Skeletal muscle tissue (tissue), 4 donors: ENCODE results near the gene DLG2. TPM values are rescaled to one million over a fixed set of nuclear protein-coding genes. Genes with fewer than 3 reads are reported as not detected.
A peak's percentile ranks its signal among the peaks of the same experiment; 100 is the strongest.

Experiments used
- H3K27ac ChIP-seq: one replicate; pipeline ENCODE4 v1.7.0; 2013; ENCODE audit warnings: mild to moderate bottlenecking, low read depth, low read length, inconsistent platforms
- H3K27me3 ChIP-seq, 3 donors: one replicate each; pipeline ENCODE4 v1.7.0; 2013; ENCODE audit warnings: low read length in 3 of 3; ENCODE audit not compliant: control insufficient read depth in 3 of 3, insufficient read depth in 3 of 3
- H3K36me3 ChIP-seq, 3 donors: one replicate each; pipeline ENCODE4 v1.7.0; 2013; ENCODE audit warnings: low read length in 3 of 3; ENCODE audit not compliant: control insufficient read depth in 3 of 3, insufficient read depth in 3 of 3
- H3K4me1 ChIP-seq, 3 donors: one replicate each; pipeline ENCODE4 v1.7.0; 2013; ENCODE audit warnings: low read length in 3 of 3, mild to moderate bottlenecking in 3 of 3; ENCODE audit not compliant: control insufficient read depth in 3 of 3, insufficient read depth in 3 of 3
- H3K4me3 ChIP-seq, 3 donors: one replicate each; pipeline ENCODE4 v1.7.0; 2013; ENCODE audit warnings: low read length in 3 of 3
- H3K9ac ChIP-seq, 3 donors: one replicate each; pipeline ENCODE4 v1.7.0; 2013; ENCODE audit warnings: low read length in 3 of 3, mild to moderate bottlenecking in 3 of 3, moderate library complexity in 2 of 3, low read depth in 1 of 3
- H3K9me3 ChIP-seq, 3 donors: one replicate each; pipeline ENCODE4 v1.7.0; 2013; ENCODE audit warnings: low read length in 3 of 3; ENCODE audit not compliant: control insufficient read depth in 3 of 3
- total RNA-seq: library from RNA; depleted of rRNA; stranded (reverse); fragments of >200 nt; gene quantifications from one replicate; pipeline ENCODE4 v1.2.3, GENCODE V29; 2014
- donor health status: Osteomylitis.

Gene DLG2
- total RNA-seq, 1 donor from 2014 or later, result 18.3 TPM

DNA sequence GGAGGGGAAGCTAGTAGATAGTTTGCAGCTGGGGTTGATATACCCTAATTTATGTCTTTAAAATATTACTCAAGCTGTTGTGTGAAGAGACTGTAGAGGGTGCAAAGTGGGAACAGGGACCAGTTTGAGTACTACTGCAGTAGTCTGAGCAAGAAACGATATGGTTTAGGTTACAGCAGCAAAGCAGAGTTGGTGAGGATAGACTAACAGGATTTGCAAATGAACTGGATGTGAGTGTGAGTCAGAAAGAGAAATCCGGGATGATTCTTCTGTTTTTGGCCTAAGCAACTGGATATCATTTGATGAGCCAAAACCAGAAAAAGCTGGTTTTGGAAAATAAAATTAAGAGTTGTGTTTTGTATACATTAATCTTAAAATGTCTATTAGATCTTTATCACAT, 1591.5 kb downstream of the DLG2 start:
- H3K36me3 ChIP-seq, result no peaks in the 10 kb centered on the region
- no peak overlapping the region for H3K4me3 ChIP-seq
- no peaks in the 10 kb centered on the region for H3K9me3 ChIP-seq
- no peaks in the 10 kb centered on the region for H3K27me3 ChIP-seq
- no peak overlapping the region for H3K9ac ChIP-seq
- H3K27ac ChIP-seq, result no peak overlapping the region
- no peaks in the 10 kb centered on the region for H3K4me1 ChIP-seq

DNA sequence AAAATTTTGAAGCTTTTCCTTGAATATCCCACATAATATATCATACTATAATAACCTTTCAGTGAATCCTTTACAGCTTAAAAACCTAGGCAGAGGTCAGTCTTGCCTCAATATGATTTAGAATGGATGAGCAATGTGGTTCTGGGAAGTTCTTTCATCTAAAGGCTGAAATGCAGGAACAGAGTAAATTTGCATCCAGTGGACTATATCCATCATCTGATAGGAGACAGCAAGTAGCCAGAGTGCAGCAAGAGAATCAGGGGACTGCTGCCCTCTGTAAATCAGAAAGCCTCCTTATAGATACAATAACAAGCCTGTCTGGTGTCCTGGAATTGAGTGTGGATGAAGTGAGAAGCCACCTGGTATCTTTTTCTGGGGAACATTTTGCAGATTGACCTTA, 1592.7 kb downstream of the DLG2 start:
- Histone ChIP-seq H3K4me1 (no peaks in the 10 kb centered on the region), H3K9me3 (no peaks in the 10 kb centered on the region), H3K27ac (no peak overlapping the region), H3K9ac (no peak overlapping the region), H3K27me3 (no peaks in the 10 kb centered on the region), H3K36me3 (no peaks in the 10 kb centered on the region), H3K4me3 (no peak overlapping the region)

DNA sequence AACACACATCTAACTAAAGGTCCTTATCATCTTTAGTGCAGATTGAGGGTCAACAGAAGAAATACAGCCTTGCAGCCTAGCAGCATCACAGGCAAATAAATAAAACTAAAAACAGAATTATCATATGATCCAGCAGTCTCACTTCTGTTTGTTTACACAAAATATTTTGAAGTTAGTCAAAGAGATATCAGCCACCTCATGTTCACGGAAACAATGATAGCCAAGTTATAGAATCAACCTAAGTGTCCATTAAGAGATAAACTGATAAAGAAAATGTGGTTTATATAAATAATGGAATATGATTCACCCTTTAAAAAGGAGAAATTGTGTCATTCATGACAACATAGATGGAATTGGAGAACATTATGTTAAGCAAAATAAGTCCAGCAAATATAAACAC, 1602.9 kb downstream of the DLG2 start:
- H3K27ac ChIP-seq, result no peak overlapping the region
- no peak overlapping the region for H3K9ac ChIP-seq
- no peaks in the 10 kb centered on the region for H3K4me1 ChIP-seq
- H3K9me3 ChIP-seq, result no peaks in the 10 kb centered on the region
- H3K36me3 ChIP-seq, result no peaks in the 10 kb centered on the region
- H3K27me3 ChIP-seq, result no peaks in the 10 kb centered on the region
- no peak overlapping the region for H3K4me3 ChIP-seq

DNA sequence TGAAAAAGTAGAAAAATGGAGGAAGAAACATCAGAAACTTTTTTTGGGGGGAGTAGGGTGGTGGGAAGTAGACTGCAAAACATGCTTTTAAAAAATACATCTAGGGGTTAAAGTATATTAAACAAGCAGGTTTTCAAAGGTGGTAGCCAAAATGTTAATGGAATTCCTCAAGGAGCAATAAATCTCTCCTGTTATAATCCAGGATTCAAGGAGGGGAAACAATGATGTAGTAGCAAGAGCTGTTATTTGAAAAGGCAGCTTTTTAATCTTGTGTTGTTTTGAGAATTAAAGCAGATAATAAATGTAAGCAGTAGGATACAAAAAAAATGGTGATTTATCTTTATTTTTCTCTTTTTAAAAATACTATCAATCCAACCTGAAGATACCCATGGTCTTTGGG, 1604.4 kb downstream of the DLG2 start:
- Histone ChIP-seq H3K9me3 (no peaks in the 10 kb centered on the region), H3K27me3 (no peaks in the 10 kb centered on the region), H3K27ac (no peak overlapping the region), H3K4me3 (no peak overlapping the region), H3K4me1 (no peaks in the 10 kb centered on the region), H3K36me3 (no peaks in the 10 kb centered on the region), H3K9ac (no peak overlapping the region)

DNA sequence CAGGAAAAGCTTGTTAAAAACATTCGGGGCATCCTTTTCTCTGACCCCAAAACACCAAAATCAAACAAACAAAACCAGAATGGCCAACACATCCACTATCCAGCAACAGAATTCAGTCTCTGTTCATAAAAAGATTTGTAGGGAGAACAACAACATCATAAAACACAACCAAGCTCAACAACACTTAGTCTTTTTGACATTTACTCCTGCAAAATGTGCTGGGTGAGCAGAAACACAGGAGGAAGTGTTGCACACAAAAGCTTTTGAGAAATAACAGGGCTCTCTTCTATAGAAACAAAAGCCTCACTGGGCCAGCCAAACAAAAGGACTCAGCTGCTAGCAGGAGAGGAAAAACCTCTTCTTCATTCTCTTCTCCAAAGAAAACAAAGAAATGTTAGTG, 1604.9 kb downstream of the DLG2 start:
- Histone ChIP-seq H3K4me3 (no peak overlapping the region), H3K9me3 (no peaks in the 10 kb centered on the region), H3K9ac (no peak overlapping the region), H3K27ac (no peak overlapping the region), H3K27me3 (no peaks in the 10 kb centered on the region), H3K36me3 (no peaks in the 10 kb centered on the region), H3K4me1 (no peaks in the 10 kb centered on the region)

DNA sequence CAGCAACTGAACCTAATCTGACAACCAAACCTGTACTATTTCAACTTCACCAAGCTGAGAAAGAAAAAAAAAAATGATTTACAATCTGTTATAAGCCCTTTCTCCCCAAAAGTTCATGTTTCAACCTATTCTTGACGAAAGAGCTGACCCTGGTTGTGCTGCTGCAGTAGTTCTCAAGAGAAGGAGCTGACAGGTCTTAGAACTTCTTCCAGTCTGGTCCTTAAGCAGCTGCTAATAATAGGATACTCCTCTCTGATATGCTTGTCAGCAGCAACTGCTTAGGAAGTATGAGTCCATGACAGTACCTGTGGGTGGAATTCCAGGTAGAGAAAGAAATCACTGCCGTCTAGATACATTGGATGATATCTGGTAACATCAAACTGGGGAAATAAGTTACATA, 1605.9 kb downstream of the DLG2 start:
- Histone ChIP-seq H3K9me3 (no peaks in the 10 kb centered on the region), H3K36me3 (no peaks in the 10 kb centered on the region), H3K4me1 (no peaks in the 10 kb centered on the region), H3K27me3 (no peaks in the 10 kb centered on the region), H3K27ac (no peak overlapping the region), H3K9ac (no peak overlapping the region), H3K4me3 (no peak overlapping the region)

DNA sequence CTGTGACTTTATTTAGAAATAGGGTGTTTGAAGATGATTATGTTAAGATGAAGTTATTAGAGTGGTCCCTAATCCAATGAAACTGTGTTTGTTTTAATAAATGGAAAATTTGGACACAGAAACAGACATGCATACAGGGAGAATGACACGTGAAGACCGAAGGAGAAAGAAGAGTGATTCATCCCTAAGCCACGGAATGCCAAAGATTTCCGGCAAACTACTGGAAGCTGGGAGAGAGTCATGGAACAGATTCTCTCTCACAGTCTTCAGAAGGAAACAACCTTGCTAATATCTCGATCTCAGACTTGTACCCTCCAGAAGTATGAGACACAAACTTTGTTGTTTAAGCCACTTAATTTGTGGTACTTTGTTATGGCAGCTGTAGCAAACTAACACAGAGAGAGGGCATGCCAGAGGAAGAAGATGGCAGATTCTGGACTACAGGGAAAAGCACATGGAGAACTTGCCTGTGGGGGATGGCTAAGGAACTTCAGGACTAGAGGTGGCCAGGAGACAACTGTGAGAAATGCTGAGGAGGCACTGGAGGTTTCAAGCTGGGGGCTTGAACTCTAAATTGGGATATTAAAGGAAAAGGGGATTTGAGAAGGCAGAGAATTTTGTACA, 1607.5 kb downstream of the DLG2 start:
- H3K4me3 ChIP-seq, result no peak overlapping the region
- peak overlapping the region; percentile 75 for H3K27ac ChIP-seq
- no peaks in the 10 kb centered on the region for H3K36me3 ChIP-seq
- no peaks in the 10 kb centered on the region for H3K27me3 ChIP-seq
- no peak overlapping the region for H3K9ac ChIP-seq
- H3K4me1 ChIP-seq, result no peaks in the 10 kb centered on the region
- no peaks in the 10 kb centered on the region for H3K9me3 ChIP-seq

DNA sequence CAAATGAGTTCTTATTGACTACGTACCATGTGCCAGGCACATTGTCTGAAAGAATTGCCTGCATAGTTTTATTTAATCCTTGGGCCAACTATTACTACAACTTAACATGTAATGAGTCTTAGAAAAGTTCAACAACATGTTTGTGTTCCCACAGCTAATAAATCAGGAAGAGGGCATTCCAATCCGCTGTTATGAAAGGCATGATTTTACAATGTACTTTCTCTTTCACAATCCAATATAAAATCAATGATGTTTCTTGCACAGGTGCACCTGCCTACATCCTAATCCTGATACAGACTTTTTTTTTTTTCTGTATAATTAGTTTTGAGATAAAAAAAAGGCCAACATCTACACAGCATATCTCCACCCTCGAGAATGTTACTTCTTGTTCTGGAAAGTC, 1612.6 kb downstream of the DLG2 start:
- Histone ChIP-seq H3K4me1 (no peaks in the 10 kb centered on the region), H3K9ac (no peak overlapping the region), H3K4me3 (no peak overlapping the region), H3K27ac (no peak overlapping the region), H3K36me3 (no peaks in the 10 kb centered on the region), H3K27me3 (no peaks in the 10 kb centered on the region), H3K9me3 (no peaks in the 10 kb centered on the region)

DNA sequence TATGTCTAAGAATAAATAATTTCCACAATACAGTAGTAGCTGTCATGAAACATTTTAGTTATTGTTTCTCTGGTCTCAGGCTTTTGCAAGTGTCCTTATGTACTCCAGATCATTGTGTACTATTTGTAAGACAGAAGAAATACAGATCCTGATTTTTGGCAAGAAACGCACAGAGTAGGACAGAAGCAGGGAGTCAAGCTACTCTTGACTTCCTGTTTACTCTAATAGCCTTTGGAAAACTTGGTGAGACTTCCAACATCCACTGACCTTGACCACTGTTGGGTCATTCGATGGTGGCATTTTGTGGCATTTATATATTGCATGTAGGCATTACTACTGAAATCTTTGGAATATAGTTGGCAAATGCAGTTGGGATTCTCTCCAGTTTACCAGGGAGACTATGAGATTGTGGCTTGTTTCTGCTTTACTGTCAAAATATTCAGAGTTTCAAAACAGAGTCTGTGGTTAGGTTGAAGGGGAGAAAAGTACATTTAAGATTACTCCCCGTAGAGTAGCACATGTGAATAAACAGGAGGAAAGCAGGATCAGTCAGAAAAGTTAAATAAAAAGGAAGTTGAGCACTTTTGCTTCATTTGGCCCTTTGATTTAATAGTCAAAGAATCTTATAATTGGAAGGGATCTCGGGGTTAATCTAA, 1614.8 kb downstream of the DLG2 start:
- no peak overlapping the region for H3K27ac ChIP-seq
- no peaks in the 10 kb centered on the region for H3K4me1 ChIP-seq

DNA sequence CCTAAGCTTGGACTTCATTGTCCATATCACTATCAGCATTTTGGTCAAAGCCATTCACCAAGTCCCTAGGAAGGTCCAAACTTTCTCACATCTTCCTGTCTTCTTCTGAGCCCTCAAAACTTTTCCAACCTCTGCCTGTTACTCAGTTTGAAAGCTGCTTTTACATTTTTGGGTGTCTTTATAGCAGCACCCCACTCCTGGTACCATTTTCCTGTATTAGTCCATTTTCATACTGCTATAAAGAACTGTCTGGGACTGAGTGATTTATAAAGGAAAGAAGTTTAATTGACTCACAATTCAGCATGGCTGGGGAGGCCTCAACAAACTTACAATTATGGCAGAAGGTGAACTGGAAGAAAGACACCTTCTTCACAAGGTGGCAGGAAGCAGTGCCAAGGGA, 1624.0 kb downstream of the DLG2 start:
- H3K27me3 ChIP-seq, result no peaks in the 10 kb centered on the region
- no peaks in the 10 kb centered on the region for H3K36me3 ChIP-seq
- no peaks in the 10 kb centered on the region for H3K4me1 ChIP-seq
- peaks cover 5% of the 10 kb centered on the region in 3 donors for H3K9me3 ChIP-seq
- no peak overlapping the region for H3K27ac ChIP-seq
- no peak overlapping the region for H3K9ac ChIP-seq
- H3K4me3 ChIP-seq, result no peak overlapping the region

More for the DNA sequence above, 1614.8 kb downstream of the DLG2 start:
- Histone ChIP-seq H3K9ac (no peak overlapping the region), H3K4me3 (no peak overlapping the region), H3K27me3 (no peaks in the 10 kb centered on the region), H3K9me3 (no peaks in the 10 kb centered on the region), H3K36me3 (no peaks in the 10 kb centered on the region)
